ENCODE measurements around the gene MAPKAPK3. TPM values are rescaled to one million over a fixed set of nuclear protein-coding genes. Genes with fewer than 3 reads are reported as not detected.

Gene MAPKAPK3
- total RNA-seq, 2 experiments from 2014 or later = 204 to 205 TPM

DNA sequence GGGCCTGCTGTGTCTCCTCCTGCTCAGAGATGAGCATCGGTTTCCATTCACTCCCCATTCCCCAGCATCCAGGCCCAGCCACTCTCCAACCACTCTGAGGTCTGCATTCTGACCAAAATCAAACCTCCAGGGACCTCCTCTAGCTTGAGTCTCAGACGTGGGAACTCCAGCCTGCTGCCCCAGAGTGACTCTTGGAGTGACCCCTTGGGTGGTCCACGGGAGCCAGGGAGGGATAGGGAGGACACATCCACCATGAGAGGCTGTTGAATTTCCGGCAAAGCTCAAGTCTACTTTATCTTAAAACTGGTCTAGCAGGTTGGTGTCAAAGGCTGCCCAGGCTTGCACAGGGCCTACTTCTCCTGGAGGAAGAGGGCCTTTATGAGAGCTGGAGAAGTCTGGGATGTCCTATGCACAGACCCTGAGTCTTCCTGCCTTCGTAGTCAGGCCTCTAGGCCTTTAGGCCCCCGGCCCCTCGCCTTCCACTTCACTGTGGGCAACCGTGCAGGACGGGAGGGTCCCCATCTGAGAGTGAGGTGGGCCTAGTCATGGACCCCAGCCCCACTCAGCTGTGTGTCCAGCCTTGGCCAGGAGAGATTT is 14.3 kb upstream of the MAPKAPK3 start:
- Mint-ChIP-seq H3K9me3 (no peaks in the 10 kb centered on the region), H3K27me3 (no peaks in the 10 kb centered on the region), H3K36me3 (ENCODE audit: low read depth) (peaks cover 79% of the 10 kb centered on the region), H3K4me1 (ENCODE audit: low read depth) (peaks cover 78% of the 10 kb centered on the region), H3K27ac (peak overlapping the region; percentile 100), H3K4me3 (peak overlapping the region; percentile 94)
- TF ChIP-seq, protein P1, sequence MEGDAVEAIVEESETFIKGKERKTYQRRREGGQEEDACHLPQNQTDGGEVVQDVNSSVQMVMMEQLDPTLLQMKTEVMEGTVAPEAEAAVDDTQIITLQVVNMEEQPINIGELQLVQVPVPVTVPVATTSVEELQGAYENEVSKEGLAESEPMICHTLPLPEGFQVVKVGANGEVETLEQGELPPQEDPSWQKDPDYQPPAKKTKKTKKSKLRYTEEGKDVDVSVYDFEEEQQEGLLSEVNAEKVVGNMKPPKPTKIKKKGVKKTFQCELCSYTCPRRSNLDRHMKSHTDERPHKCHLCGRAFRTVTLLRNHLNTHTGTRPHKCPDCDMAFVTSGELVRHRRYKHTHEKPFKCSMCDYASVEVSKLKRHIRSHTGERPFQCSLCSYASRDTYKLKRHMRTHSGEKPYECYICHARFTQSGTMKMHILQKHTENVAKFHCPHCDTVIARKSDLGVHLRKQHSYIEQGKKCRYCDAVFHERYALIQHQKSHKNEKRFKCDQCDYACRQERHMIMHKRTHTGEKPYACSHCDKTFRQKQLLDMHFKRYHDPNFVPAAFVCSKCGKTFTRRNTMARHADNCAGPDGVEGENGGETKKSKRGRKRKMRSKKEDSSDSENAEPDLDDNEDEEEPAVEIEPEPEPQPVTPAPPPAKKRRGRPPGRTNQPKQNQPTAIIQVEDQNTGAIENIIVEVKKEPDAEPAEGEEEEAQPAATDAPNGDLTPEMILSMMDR (IDR thresholded peaks at IDR 0.05) = no peak
- DNase-seq = no peak
- CTCF ChIA-PET = interaction anchor here (1.4 to 25.1 kb wide), 5 partner anchors 9 to 71 kb away, joined by 3 to 769 read pairs (median 78); partner anchors contain the start of genes C3orf18, CISH, HEMK1 and MAPKAPK3
- no peak for ATAC-seq
- POLR2A ChIA-PET = interaction anchor here (0.6 to 25.8 kb wide), 9 partner anchors 5 to 1653 kb away, joined by 3 to 2276 read pairs (median 4); partner anchors contain the start of genes C3orf18, CISH, HEMK1 and MAPKAPK3
- intact Hi-C loops (cut with micrococcal nuclease) = no loop called here

DNA sequence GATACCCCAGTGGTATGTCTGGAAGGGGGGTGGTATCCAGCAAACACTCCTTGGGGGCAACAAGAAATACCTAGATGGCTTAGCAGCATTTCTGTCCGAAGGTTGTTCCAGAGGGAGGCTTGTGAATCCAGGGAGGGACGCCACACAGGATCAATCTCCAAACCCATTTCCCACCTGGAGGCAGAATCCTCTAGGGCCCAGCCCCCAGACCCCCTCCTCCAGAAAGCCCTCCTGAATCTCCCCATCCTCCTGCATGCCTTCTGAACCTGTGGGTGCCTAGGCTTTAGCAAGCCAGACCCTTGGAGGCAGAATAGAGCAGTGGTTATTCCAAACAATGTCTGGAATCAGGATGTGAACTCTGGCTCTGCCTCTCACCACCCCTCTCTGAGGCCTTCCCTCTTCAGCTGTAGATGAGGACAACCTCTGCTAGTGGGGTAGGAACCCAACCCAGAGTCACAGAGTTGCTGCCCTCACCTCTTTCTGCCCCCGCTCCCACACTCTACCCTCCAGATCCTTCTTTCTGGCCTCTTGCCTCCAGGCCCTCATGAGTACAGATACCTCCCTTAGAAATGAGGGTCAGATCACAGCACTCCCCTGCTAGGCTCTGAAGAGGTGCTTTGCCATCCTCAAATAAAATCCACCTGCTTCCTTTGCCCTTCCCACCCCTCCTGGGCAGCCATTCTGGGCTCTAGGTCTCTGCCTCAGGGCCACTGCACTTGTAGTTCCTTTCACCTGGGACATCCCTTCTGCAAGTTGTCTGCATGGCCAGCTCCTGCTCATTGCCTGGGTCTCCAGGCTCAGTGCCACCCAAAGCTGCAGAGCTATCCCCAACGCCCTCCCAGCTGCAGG is 13.5 kb upstream of the MAPKAPK3 start:
- intact Hi-C loops (cut with micrococcal nuclease) = no loop called here
- peaks cover 81% of the 10 kb centered on the region for H3K36me3 Mint-ChIP-seq (ENCODE audit: low read depth)

DNA sequence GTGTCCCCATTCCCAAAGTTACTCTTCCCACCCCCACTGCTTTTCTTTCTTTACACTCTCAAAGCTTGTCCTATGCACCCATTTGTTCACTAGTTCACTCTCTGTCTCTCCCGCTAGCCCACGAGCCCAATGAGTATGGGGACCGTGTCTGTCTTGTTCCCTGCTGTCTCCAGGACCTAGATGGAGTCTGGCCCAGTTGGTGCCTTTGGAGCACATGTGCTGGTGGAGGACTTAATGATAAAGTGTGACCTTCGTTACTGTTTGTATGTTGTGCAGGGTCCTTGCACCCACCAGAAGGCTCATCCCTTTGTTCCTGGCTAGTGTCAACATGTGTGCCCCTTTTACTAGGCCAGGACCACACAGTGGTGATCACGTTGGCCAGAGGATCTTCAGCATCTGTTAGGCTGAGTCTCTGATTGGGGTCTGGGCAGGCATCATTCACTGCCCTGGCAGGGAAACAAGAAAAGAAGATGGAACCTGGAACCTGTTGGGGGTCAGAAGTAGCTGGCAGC is 12.8 kb upstream of the MAPKAPK3 start:
- DNase-seq = peak; percentile 27
- ChIA-PET CTCF (interaction anchor here (2.6 to 25.1 kb wide), 4 partner anchors 7 to 31 kb away, joined by 9 to 769 read pairs (median 148); partner anchors contain the start of genes C3orf18, CISH and HEMK1), POLR2A (interaction anchor here (0.8 to 25.8 kb wide), 5 partner anchors 4 to 266 kb away, joined by 3 to 2276 read pairs (median 1836); partner anchors contain the start of genes C3orf18, CISH, HEMK1 and MAPKAPK3)
- Mint-ChIP-seq H3K27ac (peak overlapping the region; percentile 100), H3K27me3 (no peaks in the 10 kb centered on the region), H3K4me1 (ENCODE audit: low read depth) (peaks cover 65% of the 10 kb centered on the region), H3K36me3 (ENCODE audit: low read depth) (peaks cover 82% of the 10 kb centered on the region), H3K4me3 (peak overlapping the region; percentile 94), H3K9me3 (no peaks in the 10 kb centered on the region)
- ATAC-seq = no peak
- TF ChIP-seq, protein P1 (IDR thresholded peaks at IDR 0.05) = no peak
- intact Hi-C loops (cut with micrococcal nuclease) = no loop called here

More for the DNA sequence above, 13.5 kb upstream of the MAPKAPK3 start:
- H3K27ac Mint-ChIP-seq = peak overlapping the region; percentile 100
- H3K4me1 Mint-ChIP-seq (ENCODE audit: low read depth) = peaks cover 71% of the 10 kb centered on the region
- peak overlapping the region; percentile 94 for H3K4me3 Mint-ChIP-seq
- DNase-seq = peak; percentile 43
- POLR2A ChIA-PET = interaction anchor here (25.5 to 25.8 kb wide), 3 partner anchors 5 to 28 kb away, joined by 1836 to 2276 read pairs (median 1836); partner anchors contain the start of genes C3orf18, CISH, HEMK1 and MAPKAPK3
- CTCF ChIA-PET = interaction anchor here (2.6 to 25.1 kb wide), 4 partner anchors 8 to 31 kb away, joined by 9 to 769 read pairs (median 148); partner anchors contain the start of genes C3orf18, CISH and HEMK1
- ATAC-seq = no peak
- no peaks in the 10 kb centered on the region for H3K27me3 Mint-ChIP-seq
- no peaks in the 10 kb centered on the region for H3K9me3 Mint-ChIP-seq
- TF ChIP-seq, protein P1 (IDR thresholded peaks at IDR 0.05) = no peak

DNA sequence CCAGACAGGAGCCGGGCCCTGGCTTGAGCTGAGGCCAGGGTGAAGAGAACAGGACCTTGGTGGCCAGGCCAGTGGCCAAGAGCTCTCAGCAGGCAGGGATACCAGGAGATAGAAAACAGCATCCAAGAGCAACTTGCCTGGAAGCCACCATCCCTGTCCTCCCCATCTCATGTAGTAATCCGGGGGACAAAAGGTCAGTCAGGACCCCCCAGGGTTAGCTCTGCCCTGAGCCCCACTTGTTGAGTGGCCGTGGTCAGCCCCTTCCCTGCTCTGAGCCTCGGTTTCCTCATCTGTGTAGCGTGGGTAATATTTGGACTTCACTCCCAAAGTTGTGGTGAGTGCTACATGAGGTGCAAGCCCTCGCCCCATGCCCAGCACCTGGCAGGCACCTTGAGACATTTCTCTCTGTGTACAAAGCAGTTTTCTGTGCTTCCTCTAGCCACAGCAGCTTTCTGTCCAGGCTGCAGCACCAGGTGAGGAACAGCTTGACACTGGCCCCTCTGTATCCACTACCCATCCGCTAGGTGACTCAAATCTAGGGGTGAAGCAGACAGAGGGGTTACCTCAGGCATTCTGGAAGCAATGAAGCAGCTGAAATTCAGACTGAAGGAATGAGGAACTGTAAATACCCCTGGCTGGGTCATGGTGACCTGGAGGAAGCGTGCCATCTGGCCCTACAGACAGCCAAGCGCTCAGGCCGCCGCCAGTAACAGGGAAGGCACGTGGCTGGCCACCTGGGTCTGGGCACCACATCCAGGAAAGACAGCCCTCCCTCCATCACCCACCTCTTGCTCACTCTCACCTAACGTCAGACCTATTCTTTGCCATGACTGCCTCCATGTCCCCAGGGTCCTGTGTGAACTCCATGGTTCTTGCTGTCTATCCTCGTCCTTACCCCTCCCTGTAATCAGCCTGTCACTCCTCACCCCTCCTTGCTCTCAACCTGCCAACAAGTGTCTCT is 12.0 kb upstream of the MAPKAPK3 start:
- DNase-seq (peak; percentile 55), ATAC-seq (no peak)
- intact Hi-C loops (cut with micrococcal nuclease) = no loop called here
- CTCF ChIA-PET = interaction anchor here (2.6 to 25.1 kb wide), 4 partner anchors 6 to 32 kb away, joined by 9 to 769 read pairs (median 148); partner anchors contain the start of genes C3orf18, CISH and HEMK1
- no peaks in the 10 kb centered on the region for H3K9me3 Mint-ChIP-seq
- H3K36me3 Mint-ChIP-seq (ENCODE audit: low read depth) = peaks cover 82% of the 10 kb centered on the region
- peaks cover 57% of the 10 kb centered on the region for H3K4me1 Mint-ChIP-seq (ENCODE audit: low read depth)
- TF ChIP-seq, protein P1 (IDR thresholded peaks at IDR 0.05) = no peak
- POLR2A ChIA-PET = interaction anchor here (0.8 to 25.8 kb wide), 7 partner anchors 4 to 784 kb away, joined by 3 to 2276 read pairs (median 4); partner anchors contain the start of genes C3orf18, CISH, HEMK1 and MAPKAPK3
- peak overlapping the region; percentile 100 for H3K27ac Mint-ChIP-seq
- H3K27me3 Mint-ChIP-seq = no peaks in the 10 kb centered on the region
- H3K4me3 Mint-ChIP-seq = peak overlapping the region; percentile 94

Measured in activated CD8-positive, alpha-beta T cell treated with anti-CD3 and anti-CD28 coated beads for 36 hours (primary cell).